KG1 (cell line): ENCODE data around the gene RAB9B.

Experiments used
- DNase-seq: peaks from one replicate; lab custom pipeline; 2025; lab: John Stamatoyannopoulos, UW

The RAB9B gene

GRCh38 chrX:103811858-103812257 is 20.2 kb downstream of the RAB9B start:
- no peak for DNase-seq

- no peak for DNase-seq
Observed at GRCh38 chrX:103806862-103807474, 25.1 kb downstream of the RAB9B start.

GRCh38 chrX:103805860-103806259 is 26.2 kb downstream of the RAB9B start:
- DNase-seq: no peak

GRCh38 chrX:103800318-103800717 is 31.7 kb downstream of the RAB9B start:
- DNase-seq: no peak

- DNase-seq: no peak
Observed at GRCh38 chrX:103797691-103798090, 34.4 kb downstream of the RAB9B start.

GRCh38 chrX:103794119-103794518 is 37.9 kb downstream of the RAB9B start:
- DNase-seq: no peak

GRCh38 chrX:103793545-103793940 is 38.5 kb downstream of the RAB9B start:
- no peak for DNase-seq

GRCh38 chrX:103792916-103793544 is 39.0 kb downstream of the RAB9B start:
- DNase-seq: no peak

GRCh38 chrX:103791826-103792485 is 40.1 kb downstream of the RAB9B start:
- DNase-seq: no peak

GRCh38 chrX:103791228-103791627 is 40.8 kb downstream of the RAB9B start:
- DNase-seq: no peak

GRCh38 chrX:103789004-103789403 is 43.1 kb downstream of the RAB9B start:
- no peak for DNase-seq

GRCh38 chrX:103783971-103784370 is 48.1 kb downstream of the RAB9B start:
- DNase-seq: no peak

GRCh38 chrX:103783196-103783595 is 48.9 kb downstream of the RAB9B start:
- no peak for DNase-seq

- no peak for DNase-seq
Observed at GRCh38 chrX:103782640-103783039, 49.4 kb downstream of the RAB9B start.

GRCh38 chrX:103781706-103782105 is 50.4 kb downstream of the RAB9B start:
- no peak for DNase-seq

GRCh38 chrX:103781062-103781402 is 51.0 kb downstream of the RAB9B start:
- DNase-seq: no peak

GRCh38 chrX:103780336-103781061 is 51.6 kb downstream of the RAB9B start:
- no peak for DNase-seq

- no peak for DNase-seq
Observed at GRCh38 chrX:103779141-103779789, 52.8 kb downstream of the RAB9B start.

- DNase-seq: no peak
Observed at GRCh38 chrX:103776546-103776945, 55.5 kb downstream of the RAB9B start, which contains the start of gene PLP1. Gene PLP1, plus strand, starts transcription at chrX:103776840. Its CDS starts 156 bp downstream, at chrX:103776996.

- no peak for DNase-seq
Observed at GRCh38 chrX:103774070-103774642, 57.9 kb downstream of the RAB9B start.

GRCh38 chrX:103773445-103773844 is 58.6 kb downstream of the RAB9B start:
- no peak for DNase-seq
